ENCODE results near the gene TIMMDC1. TPM values are rescaled to one million over a fixed set of nuclear protein-coding genes. Genes with fewer than 3 reads are reported as not detected.

TIMMDC1 gene
- total RNA-seq, 1 experiment from 2014 or later = 121 TPM

DNA sequence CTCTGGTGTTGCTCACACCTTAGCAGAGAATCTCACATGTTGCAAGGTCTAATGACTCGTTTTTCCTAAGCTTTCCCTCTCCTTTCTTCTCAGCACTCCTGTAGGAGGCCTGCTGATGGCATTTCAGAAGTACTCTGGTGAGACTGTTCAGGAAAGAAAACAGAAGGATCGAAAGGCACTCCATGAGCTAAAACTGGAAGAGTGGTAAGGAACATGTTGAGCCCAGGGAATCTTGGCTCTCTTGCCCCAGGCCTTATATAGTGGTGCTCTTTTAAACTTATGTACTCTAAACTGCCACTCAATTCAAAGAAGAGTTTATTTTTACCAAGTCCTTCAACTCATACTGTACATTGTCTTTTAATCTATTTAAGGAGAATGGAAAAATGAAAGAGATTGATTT lies 18.8 kb downstream of the TIMMDC1 start (continued):
- no peak for TF ChIP-seq REST (IDR thresholded peaks at IDR 0.05; ENCODE audit: low read depth)
- no peak for TF ChIP-seq POLR2AphosphoS5 (IDR thresholded peaks at IDR 0.05; ENCODE audit: low read depth, low read length)
- no peak for TF ChIP-seq SIN3A (IDR thresholded peaks at IDR 0.05; ENCODE audit: low read depth)
- TF ChIP-seq ATF3 (IDR thresholded peaks at IDR 0.05) = no peak
- no peak for TF ChIP-seq CEBPB (IDR thresholded peaks at IDR 0.05; ENCODE audit: low read depth)
- no peak for TF ChIP-seq ELF1 (IDR thresholded peaks at IDR 0.05; ENCODE audit: borderline replicate concordance, low read depth)
- no peak for TF ChIP-seq CBX3 (IDR thresholded peaks at IDR 0.05; ENCODE audit: low read depth)

DNA sequence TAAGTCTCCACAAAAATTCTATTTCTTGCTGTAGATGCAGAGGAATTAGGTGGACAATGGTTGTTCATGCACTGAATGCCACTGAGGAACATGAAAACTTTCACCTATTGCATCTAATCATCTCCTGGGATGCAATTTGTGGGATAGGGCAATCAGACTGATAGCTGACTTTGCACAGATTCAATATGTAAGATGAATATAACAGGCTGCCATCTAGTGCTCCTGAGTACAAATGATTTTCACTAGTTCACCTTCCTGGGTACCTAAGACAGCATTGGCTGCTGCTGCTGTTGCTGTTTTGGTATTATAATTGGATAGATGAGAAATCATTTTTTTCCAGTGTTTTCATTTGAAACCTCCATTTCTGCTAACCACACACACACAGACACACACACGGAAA lies 19.7 kb downstream of the TIMMDC1 start:
- intact Hi-C loops (cut with micrococcal nuclease) = no loop called here
- Histone ChIP-seq H3K79me2 (ENCODE audit: insufficient read depth, low read length) (no peaks in the 10 kb centered on the region), H3K27me3 (ENCODE audit: insufficient read depth, low read length) (no peaks in the 10 kb centered on the region), H3K4me1 (ENCODE audit: control insufficient read depth in 1 of 2, insufficient read depth in 2 of 2, low read length in 2 of 2) (no peaks in the 10 kb centered on the region), H3K9ac (ENCODE audit: low read length) (no peak overlapping the region), H3K9me3 (ENCODE audit: control insufficient read depth in 1 of 2, insufficient read depth in 1 of 2, low read depth in 1 of 2, low read length in 2 of 2) (no peaks in the 10 kb centered on the region), H4K20me1 (ENCODE audit: insufficient read depth) (no peaks in the 10 kb centered on the region), H3K9me2 (ENCODE audit: insufficient read depth) (no peaks in the 10 kb centered on the region), H2AFZ (ENCODE audit: low read depth, low read length, poor library complexity, severe bottlenecking) (no peak overlapping the region), H3K36me3 (ENCODE audit: control insufficient read depth in 1 of 2, insufficient read depth in 2 of 2, low read length in 2 of 2) (peaks cover 46 to 55% of the 10 kb centered on the region in 2 experiments), H3K27ac (ENCODE audit: low read depth, low read length) (no peak overlapping the region), H3K4me2 (ENCODE audit: low read length) (no peak overlapping the region), H3K4me3 (replicated peaks in 1 of 2; ENCODE audit: low read depth in 1 of 2, low read length in 2 of 2) (no peak overlapping the region)
- no TSS peak for BruUV-seq (replicated peaks)
- no peak for DNase-seq (ENCODE audit: low read depth, low spot score)
- ATAC-seq = no peak
- POLR2A ChIA-PET = no interaction called here
- CTCF ChIA-PET = no interaction called here
- RAD21 ChIA-PET (ENCODE audit: low non-redundant PET in 1 of 2, low total read pairs in 2 of 2, uncharacterized antibody in 2 of 2, unreplicated experiment in 2 of 2) = no interaction called here
- TF ChIP-seq ELF1 (IDR thresholded peaks at IDR 0.05; ENCODE audit: borderline replicate concordance, low read depth) (no peak), CBX3 (IDR thresholded peaks at IDR 0.05; ENCODE audit: low read depth) (no peak), FOSL1 (IDR thresholded peaks at IDR 0.05; ENCODE audit: low read depth) (no peak), JUND (IDR thresholded peaks at IDR 0.05) (no peak), ATF3 (IDR thresholded peaks at IDR 0.05) (no peak), REST (IDR thresholded peaks at IDR 0.05; ENCODE audit: low read depth) (no peak), MAX (IDR thresholded peaks at IDR 0.05) (no peak), EZH2phosphoT487 (IDR thresholded peaks at IDR 0.05; ENCODE audit: borderline replicate concordance) (no peak), ZFX (IDR thresholded peaks at IDR 0.05) (no peak), SRF (IDR thresholded peaks at IDR 0.05; ENCODE audit: low read depth) (no peak), ZNF274 (IDR thresholded peaks at IDR 0.05; ENCODE audit: low read depth, low read length) (no peak), EGR1 (IDR thresholded peaks at IDR 0.05; ENCODE audit: low read depth) (no peak)
- TF ChIP-seq, protein P1, sequence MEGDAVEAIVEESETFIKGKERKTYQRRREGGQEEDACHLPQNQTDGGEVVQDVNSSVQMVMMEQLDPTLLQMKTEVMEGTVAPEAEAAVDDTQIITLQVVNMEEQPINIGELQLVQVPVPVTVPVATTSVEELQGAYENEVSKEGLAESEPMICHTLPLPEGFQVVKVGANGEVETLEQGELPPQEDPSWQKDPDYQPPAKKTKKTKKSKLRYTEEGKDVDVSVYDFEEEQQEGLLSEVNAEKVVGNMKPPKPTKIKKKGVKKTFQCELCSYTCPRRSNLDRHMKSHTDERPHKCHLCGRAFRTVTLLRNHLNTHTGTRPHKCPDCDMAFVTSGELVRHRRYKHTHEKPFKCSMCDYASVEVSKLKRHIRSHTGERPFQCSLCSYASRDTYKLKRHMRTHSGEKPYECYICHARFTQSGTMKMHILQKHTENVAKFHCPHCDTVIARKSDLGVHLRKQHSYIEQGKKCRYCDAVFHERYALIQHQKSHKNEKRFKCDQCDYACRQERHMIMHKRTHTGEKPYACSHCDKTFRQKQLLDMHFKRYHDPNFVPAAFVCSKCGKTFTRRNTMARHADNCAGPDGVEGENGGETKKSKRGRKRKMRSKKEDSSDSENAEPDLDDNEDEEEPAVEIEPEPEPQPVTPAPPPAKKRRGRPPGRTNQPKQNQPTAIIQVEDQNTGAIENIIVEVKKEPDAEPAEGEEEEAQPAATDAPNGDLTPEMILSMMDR (IDR thresholded peaks at IDR 0.05 in 2 of 3, conservative IDR thresholded peaks at IDR 0.05 in 1 of 3; ENCODE audit: borderline replicate concordance in 1 of 3, insufficient read depth in 1 of 3, low read depth in 2 of 3, low read length in 2 of 3) = no peak
